Stimulated activated CD4-positive, alpha-beta T cell treated with anti-CD3 and anti-CD28 coated beads, Interleukin-1b, Interleukin-23, amount 100 ng/mL, for 1 hour (primary cell): Measurements from ENCODE around the gene LATS2.

ENCODE experiments used
- DNase-seq, 2 donors: peaks; one replicate each; pipeline ENCODE4 v3.0.0-alpha.2; 2020; ENCODE audit warnings: low read depth in 2 of 2

LATS2 gene

GRCh38 chr13:21061029-21061763, at the start of gene LATS2:
LATS2 (minus strand) TSS chr13:21061586; CDS start chr13:21046026, 15,560 bp downstream.
- DNase-seq: no peak

GRCh38 chr13:21109168-21109567, 47.8 kb upstream of the LATS2 start:
- DNase-seq: no peak

- DNase-seq: no peak
Measured at GRCh38 chr13:21106089-21106488, 44.7 kb upstream of the LATS2 start.

- DNase-seq: no peak
Measured at GRCh38 chr13:21104199-21105019, 43.0 kb upstream of the LATS2 start.

- no peak for DNase-seq
Measured at GRCh38 chr13:21101865-21102576, 40.6 kb upstream of the LATS2 start.

GRCh38 chr13:21100994-21101757, 39.8 kb upstream of the LATS2 start:
- no peak for DNase-seq

GRCh38 chr13:21100211-21100610, 38.8 kb upstream of the LATS2 start:
- no peak for DNase-seq

- DNase-seq: no peak
Measured at GRCh38 chr13:21095311-21095710, 33.9 kb upstream of the LATS2 start.

GRCh38 chr13:21089830-21090229, 28.4 kb upstream of the LATS2 start:
- DNase-seq: no peak

GRCh38 chr13:21088534-21088933, 27.1 kb upstream of the LATS2 start:
- no peak for DNase-seq

GRCh38 chr13:21086929-21087328, 25.5 kb upstream of the LATS2 start:
- no peak for DNase-seq

- DNase-seq: no peak
Measured at GRCh38 chr13:21081926-21082325, 20.5 kb upstream of the LATS2 start.

- no peak for DNase-seq
Measured at GRCh38 chr13:21080593-21080891, 19.2 kb upstream of the LATS2 start.

- no peak for DNase-seq
Measured at GRCh38 chr13:21079761-21080592, 18.6 kb upstream of the LATS2 start.

GRCh38 chr13:21079221-21079620, 17.8 kb upstream of the LATS2 start:
- DNase-seq: no peak

GRCh38 chr13:21078501-21078900, 17.1 kb upstream of the LATS2 start:
- no peak for DNase-seq

- DNase-seq: no peak
Measured at GRCh38 chr13:21077788-21078353, 16.5 kb upstream of the LATS2 start.

GRCh38 chr13:21077076-21077787, 15.8 kb upstream of the LATS2 start:
- DNase-seq: no peak

GRCh38 chr13:21076253-21076652, 14.9 kb upstream of the LATS2 start:
- no peak for DNase-seq
